Activated CD8-positive, alpha-beta memory T cell treated with anti-CD3 and anti-CD28 coated beads for 36 hours (primary cell): ENCODE results near the gene SLC17A7. TPM values are rescaled to one million over a fixed set of nuclear protein-coding genes. Genes with fewer than 3 reads are reported as not detected.

Experiments used
- CTCF ChIA-PET: fragments of 350-600 bp; sonication (Branson Sonifier 250); formaldehyde crosslinking; loops from one replicate; lab custom pipeline; 2021; ENCODE audit warnings: antibody characterized with exemption; lab: Charles Lee
- POLR2A ChIA-PET: fragments of 350-600 bp; sonication (Branson Sonifier 250); formaldehyde crosslinking; loops from one replicate; lab custom pipeline; 2021; ENCODE audit warnings: antibody characterized with exemption; lab: Charles Lee
- total RNA-seq, 2 experiments: library from RNA; stranded (reverse); gene quantifications; one replicate each; pipeline ENCODE4 v1.2.3, GENCODE V29; 2021

The SLC17A7 gene
- total RNA-seq, 2 experiments from 2014 or later, result not detected

GRCh38 chr19:49380391-49380790, 60.9 kb downstream of the SLC17A7 start:
- ChIA-PET CTCF (no interaction called here), POLR2A (no interaction called here)

Other genes starting within 250 kb of the SLC17A7 start
- gene SLC6A16, start 116.3 kb downstream of the SLC17A7 start, total RNA-seq, result under 1 TPM; 0.57 to 0.95 TPM
- gene CD37, start 106.1 kb downstream of the SLC17A7 start, total RNA-seq, result 100 to 1,000 TPM; 101 to 102 TPM
- gene TEAD2, start 79.1 kb downstream of the SLC17A7 start, total RNA-seq, result not detected
- not detected for gene DKKL1, start 77.7 kb downstream of the SLC17A7 start, total RNA-seq
- under 1 TPM; 0.15 to 0.19 TPM for gene KASH5, start 53.3 kb downstream of the SLC17A7 start, total RNA-seq
- not detected for gene PTH2, start 18.1 kb downstream of the SLC17A7 start, total RNA-seq
- not detected for gene GFY, start 16.1 kb downstream of the SLC17A7 start, total RNA-seq
- 100 to 1,000 TPM; 152 to 154 TPM for gene PIH1D1, start 10.3 kb upstream of the SLC17A7 start, total RNA-seq
- 10 to 100 TPM; 38.4 to 38.5 TPM for gene ALDH16A1, start 11.7 kb upstream of the SLC17A7 start, total RNA-seq
- 10 to 100 TPM; 52.2 to 55.1 TPM for gene FLT3LG, start 32.7 kb upstream of the SLC17A7 start, total RNA-seq
- 1,000 to 10,000 TPM; 3,587 to 3,700 TPM for gene RPL13A, start 46.1 kb upstream of the SLC17A7 start, total RNA-seq
- 1,000 to 10,000 TPM; 2,789 to 2,826 TPM for gene RPS11, start 54.9 kb upstream of the SLC17A7 start, total RNA-seq
- gene FCGRT, start 71.1 kb upstream of the SLC17A7 start, total RNA-seq, result 10 to 100 TPM; 10.3 to 12.4 TPM
- gene RCN3, start 86.5 kb upstream of the SLC17A7 start, total RNA-seq, result 1 to 10 TPM; 2.6 to 2.8 TPM
- 10 to 100 TPM; 59.7 to 60.2 TPM for gene NOSIP, start 139.0 kb upstream of the SLC17A7 start, total RNA-seq
- 1 to 10 TPM; 1.1 to 1.4 TPM for gene PRRG2, start 139.8 kb upstream of the SLC17A7 start, total RNA-seq
- gene PRR12, start 149.7 kb upstream of the SLC17A7 start, total RNA-seq, result 10 to 100 TPM; 22.0 to 22.3 TPM
- gene RRAS, start 198.6 kb upstream of the SLC17A7 start, total RNA-seq, result 1 to 10 TPM; 5.0 to 5.4 TPM
- gene SCAF1, start 200.7 kb upstream of the SLC17A7 start, total RNA-seq, result 10 to 100 TPM; 71.7 to 76.5 TPM
- gene IRF3, start 224.3 kb upstream of the SLC17A7 start, total RNA-seq, result 100 to 1,000 TPM; 120 to 122 TPM
- gene BCL2L12, start 224.4 kb upstream of the SLC17A7 start, total RNA-seq, result 10 to 100 TPM; 72.3 to 73.6 TPM
- 100 to 1,000 TPM; 538 to 559 TPM for gene PRMT1, start 235.7 kb upstream of the SLC17A7 start, total RNA-seq
- 1 to 10 TPM; 7.3 TPM for gene ADM5, start 248.1 kb upstream of the SLC17A7 start, total RNA-seq
- gene CPT1C, start 249.6 kb upstream of the SLC17A7 start, total RNA-seq, result under 1 TPM; 0.32 to 0.61 TPM